Thoracic aorta (tissue), 2 donors: ENCODE results near the gene ASCL2. TPM values are rescaled to one million over a fixed set of nuclear protein-coding genes. Genes with fewer than 3 reads are reported as not detected.

Experiments
- ATAC-seq: fragments of 150-250 bp; one replicate; pipeline ENCODE4 v1.8.0; 2017; ENCODE audit warnings: low read depth; ENCODE audit not compliant: insufficient number of reproducible peaks, low FRiP score
- DNase-seq: peaks from one replicate; pipeline ENCODE4 v3.0.0-alpha.2; 2020; ENCODE audit warnings: low spot score
- H3K27ac ChIP-seq, 2 donors: fragments of 200-600 bp; sonication (generic); 1 replicate in 1 of 2; 2 replicates in 1 of 2; pipeline ENCODE4 v1.5.1; 2016; ENCODE audit warnings: mild to moderate bottlenecking in 2 of 2, moderate library complexity in 2 of 2
- H3K27me3 ChIP-seq: fragments of 200-600 bp; sonication (generic); replicated peaks from 2 replicates; pipeline ENCODE4 v1.6.0; 2016; ENCODE audit warnings: mild to moderate bottlenecking; ENCODE audit not compliant: insufficient read depth
- H3K36me3 ChIP-seq: fragments of 200-600 bp; sonication (generic); one replicate; pipeline ENCODE4 v1.5.1; 2016
- H3K4me1 ChIP-seq, 2 donors: fragments of 200-600 bp; sonication (generic); 1 replicate in 1 of 2; 2 replicates in 1 of 2; pipeline versions ENCODE4 v1.5.1 to v1.6.0; 2016; ENCODE audit warnings: low read depth in 2 of 2, mild to moderate bottlenecking in 1 of 2; ENCODE audit not compliant: control insufficient read depth in 1 of 2
- H3K4me3 ChIP-seq: fragments of 200-600 bp; sonication (generic); 2 replicates; pipeline ENCODE4 v1.5.1; 2016; ENCODE audit warnings: mild to moderate bottlenecking
- H3K9me3 ChIP-seq: fragments of 200-600 bp; sonication (generic); 2 replicates; pipeline ENCODE4 v1.5.1; 2016
- CTCF ChIP-seq: fragments of 200-600 bp; sonication (generic); IDR thresholded peaks from one replicate; pipeline ENCODE4 v1.5.1; 2019; ENCODE audit warnings: antibody characterized with exemption
- total RNA-seq, 2 donors: library from RNA; depleted of rRNA; stranded (reverse); fragments of >200 nt; gene quantifications; one replicate each; pipeline versions ENCODE4 v1.1.0 to v1.2.3, GENCODE V29; 2016

ASCL2 gene
- total RNA-seq, 2 donors from 2014 or later, result 0.41 to 0.78 TPM

GRCh38 chr11:2219318-2220017, 50.9 kb downstream of the ASCL2 start:
- Histone ChIP-seq H3K27me3 (no peaks in the 10 kb centered on the region), H3K27ac (no peak overlapping the region), H3K36me3 (no peaks in the 10 kb centered on the region), H3K4me1 (no peaks in the 10 kb centered on the region), H3K9me3 (no peaks in the 10 kb centered on the region), H3K4me3 (no peak overlapping the region)
- no peak for ATAC-seq
- no peak for DNase-seq
- no peak for TF ChIP-seq CTCF

Other genes with a start within 250 kb of the ASCL2 start
- gene IGF2, start 131.2 kb downstream of the ASCL2 start, total RNA-seq, result 10 to 100 TPM; 31.7 to 39.4 TPM
- not detected for gene INS, start 109.4 kb downstream of the ASCL2 start, total RNA-seq
- gene TH, start 98.8 kb downstream of the ASCL2 start, total RNA-seq, result not detected
- 1 to 10 TPM; 1.1 to 4.3 TPM for gene C11orf21, start 31.3 kb upstream of the ASCL2 start, total RNA-seq
- gene TSPAN32, start 31.4 kb upstream of the ASCL2 start, total RNA-seq, result 1 to 10 TPM; 2.5 to 6.9 TPM
- 100 to 1,000 TPM; 498 to 842 TPM for gene CD81, start 106.7 kb upstream of the ASCL2 start, total RNA-seq
- gene TSSC4, start 130.2 kb upstream of the ASCL2 start, total RNA-seq, result 10 to 100 TPM; 31.6 to 57.9 TPM
- gene TRPM5, start 173.9 kb upstream of the ASCL2 start, total RNA-seq, result not detected
- 10 to 100 TPM in 1 of 2 donors, 1 to 10 TPM in 1; 4.4 to 25.3 TPM for gene KCNQ1, start 174.4 kb upstream of the ASCL2 start, total RNA-seq